Smooth muscle cell (in vitro differentiated cells): Measurements from ENCODE around the gene ADAMTSL1. TPM values are rescaled to one million over a fixed set of nuclear protein-coding genes. Genes with fewer than 3 reads are reported as not detected.

ENCODE experiments used
- DNase-seq: peaks from one replicate; lab custom pipeline; 2025; ENCODE audit not compliant: unreplicated experiment; lab: John Stamatoyannopoulos, UW
- H2AFZ ChIP-seq: fragments of 200-600 bp; sonication (generic); 2 replicates; pipeline ENCODE4 v1.6.0; 2016; ENCODE audit warnings: antibody characterized with exemption, low read depth, mild to moderate bottlenecking
- H3F3A ChIP-seq: fragments of 200-600 bp; sonication (generic); 2 replicates; pipeline ENCODE4 v1.6.0; 2017; ENCODE audit warnings: antibody characterized with exemption, low read depth
- H3K27ac ChIP-seq: fragments of 200-600 bp; sonication (generic); 2 replicates; pipeline ENCODE4 v1.5.1; 2016; ENCODE audit warnings: low read depth, mild to moderate bottlenecking
- H3K27me3 ChIP-seq: fragments of 200-600 bp; sonication (generic); 2 replicates; pipeline ENCODE4 v1.6.1; 2016; ENCODE audit warnings: low read depth, mild to moderate bottlenecking
- H3K36me3 ChIP-seq: fragments of 200-600 bp; sonication (generic); 2 replicates; pipeline ENCODE4 v1.5.1; 2016; ENCODE audit warnings: low read depth
- H3K4me1 ChIP-seq: fragments of 200-600 bp; sonication (generic); 2 replicates; pipeline ENCODE4 v1.5.1; 2016; ENCODE audit warnings: low read depth
- H3K4me2 ChIP-seq: fragments of 200-600 bp; sonication (generic); 2 replicates; pipeline ENCODE4 v1.6.0; 2016; ENCODE audit warnings: mild to moderate bottlenecking
- H3K4me3 ChIP-seq: fragments of 200-600 bp; sonication (generic); 2 replicates; pipeline ENCODE4 v1.5.1; 2016; ENCODE audit warnings: mild to moderate bottlenecking
- H3K79me2 ChIP-seq: fragments of 200-600 bp; sonication (generic); 2 replicates; pipeline ENCODE4 v1.6.0; 2016; ENCODE audit warnings: low read depth, mild to moderate bottlenecking
- H3K9ac ChIP-seq: fragments of 200-600 bp; sonication (generic); 2 replicates; pipeline ENCODE4 v1.6.0; 2016; ENCODE audit warnings: low read depth
- H3K9me3 ChIP-seq: fragments of 200-600 bp; sonication (generic); replicated peaks from 2 replicates; pipeline ENCODE4 v1.5.1; 2016; ENCODE audit warnings: low read depth
- H4K20me1 ChIP-seq: fragments of 200-600 bp; sonication (generic); 2 replicates; pipeline ENCODE4 v1.6.0; 2016; ENCODE audit warnings: low read depth
- WGBS: methylation state at CpG from one replicate; pipeline ENCODE4 v1.1.7; 2016; ENCODE audit warnings: low lambda C conversion rate; 5-methylcytosine and 5-hydroxymethylcytosine counted together
- polyA plus RNA-seq: library from polyadenylated mRNA; unstranded; fragments of >200 nt; fragmentation: Nextera tagmentation; extraction: Ambion mirVana; gene quantifications from 2 replicates; pipeline ENCODE4 v1.2.1, GENCODE V29; 2016
- total RNA-seq: library from RNA; depleted of rRNA; stranded (reverse); fragments of >200 nt; gene quantifications from 2 replicates; pipeline ENCODE4 v1.2.3, GENCODE V29; 2014
- TF ChIP-seq, protein P1 (sequence below): fragments of 200-600 bp; sonication (generic); IDR thresholded peaks from 2 replicates; pipeline ENCODE4 v1.5.1; 2017; ENCODE audit warnings: borderline replicate concordance, mild to moderate bottlenecking, antibody characterized with exemption; ENCODE audit not compliant: insufficient read depth, poor library complexity, severe bottlenecking

ADAMTSL1 gene
- total and polyA plus RNA-seq, 2 experiments from 2014 or later: 4.3 to 4.4 TPM

- TF ChIP-seq, protein P1, sequence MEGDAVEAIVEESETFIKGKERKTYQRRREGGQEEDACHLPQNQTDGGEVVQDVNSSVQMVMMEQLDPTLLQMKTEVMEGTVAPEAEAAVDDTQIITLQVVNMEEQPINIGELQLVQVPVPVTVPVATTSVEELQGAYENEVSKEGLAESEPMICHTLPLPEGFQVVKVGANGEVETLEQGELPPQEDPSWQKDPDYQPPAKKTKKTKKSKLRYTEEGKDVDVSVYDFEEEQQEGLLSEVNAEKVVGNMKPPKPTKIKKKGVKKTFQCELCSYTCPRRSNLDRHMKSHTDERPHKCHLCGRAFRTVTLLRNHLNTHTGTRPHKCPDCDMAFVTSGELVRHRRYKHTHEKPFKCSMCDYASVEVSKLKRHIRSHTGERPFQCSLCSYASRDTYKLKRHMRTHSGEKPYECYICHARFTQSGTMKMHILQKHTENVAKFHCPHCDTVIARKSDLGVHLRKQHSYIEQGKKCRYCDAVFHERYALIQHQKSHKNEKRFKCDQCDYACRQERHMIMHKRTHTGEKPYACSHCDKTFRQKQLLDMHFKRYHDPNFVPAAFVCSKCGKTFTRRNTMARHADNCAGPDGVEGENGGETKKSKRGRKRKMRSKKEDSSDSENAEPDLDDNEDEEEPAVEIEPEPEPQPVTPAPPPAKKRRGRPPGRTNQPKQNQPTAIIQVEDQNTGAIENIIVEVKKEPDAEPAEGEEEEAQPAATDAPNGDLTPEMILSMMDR: no peak
- no peaks in the 10 kb centered on the region for H3K27me3 ChIP-seq
Measured at GRCh38 chr9:18705796-18706392, 231.9 kb downstream of the ADAMTSL1 start.

GRCh38 chr9:18706648-18707047 is 232.7 kb downstream of the ADAMTSL1 start:
- Histone ChIP-seq H3K27me3 (no peaks in the 10 kb centered on the region), H3K27ac (no peak overlapping the region)
- DNase-seq: no peak

More at GRCh38 chr9:18705796-18706392, 231.9 kb downstream of the ADAMTSL1 start:
- DNase-seq: no peak
- Histone ChIP-seq H3K9ac (no peak overlapping the region), H3K27ac (no peak overlapping the region), H3K4me3 (no peak overlapping the region), H3K9me3 (no peaks in the 10 kb centered on the region), H3K36me3 (no peaks in the 10 kb centered on the region), H2AFZ (no peak overlapping the region), H4K20me1 (no peaks in the 10 kb centered on the region), H3F3A (no peaks in the 10 kb centered on the region), H3K4me1 (no peaks in the 10 kb centered on the region), H3K79me2 (no peaks in the 10 kb centered on the region), H3K4me2 (no peak overlapping the region)
- 82% methylated on average over 4 of the region's 4 CpGs for WGBS

DNA sequence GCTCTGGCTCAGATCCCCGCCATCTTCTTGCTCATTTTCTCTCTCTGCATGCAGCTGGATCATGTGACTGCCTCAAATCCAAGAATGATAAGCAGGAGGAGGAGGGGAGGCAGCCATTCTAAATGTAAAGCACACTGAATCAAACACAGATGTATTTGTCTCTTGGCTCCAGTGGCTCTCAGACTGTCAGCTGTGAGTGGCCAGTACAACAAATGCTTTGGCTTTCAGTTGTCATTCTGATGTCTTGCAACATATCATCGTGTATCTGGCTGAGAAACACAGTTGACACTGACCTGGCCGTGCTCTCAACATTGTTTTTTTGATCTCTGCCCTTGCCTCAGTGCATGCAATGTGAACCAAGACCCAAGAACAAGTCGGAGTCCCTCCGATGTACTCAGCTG is 233.1 kb downstream of the ADAMTSL1 start:
- Histone ChIP-seq H3K27me3 (no peaks in the 10 kb centered on the region), H3K4me2 (no peak overlapping the region), H4K20me1 (no peaks in the 10 kb centered on the region), H3K36me3 (no peaks in the 10 kb centered on the region), H3K9me3 (no peaks in the 10 kb centered on the region), H3F3A (no peaks in the 10 kb centered on the region), H2AFZ (no peak overlapping the region), H3K9ac (no peak overlapping the region), H3K4me1 (no peaks in the 10 kb centered on the region), H3K4me3 (no peak overlapping the region), H3K79me2 (no peaks in the 10 kb centered on the region), H3K27ac (no peak overlapping the region)
- WGBS: 88% methylated on average over 5 of the region's 5 CpGs
- TF ChIP-seq, protein P1: no peak
- DNase-seq: no peak

More at GRCh38 chr9:18706648-18707047, 232.7 kb downstream of the ADAMTSL1 start:
- Histone ChIP-seq H3K4me3 (no peak overlapping the region), H3K9me3 (no peaks in the 10 kb centered on the region), H4K20me1 (no peaks in the 10 kb centered on the region), H3K36me3 (no peaks in the 10 kb centered on the region), H3K79me2 (no peaks in the 10 kb centered on the region), H3F3A (no peaks in the 10 kb centered on the region), H2AFZ (no peak overlapping the region), H3K4me1 (no peaks in the 10 kb centered on the region), H3K4me2 (no peak overlapping the region), H3K9ac (no peak overlapping the region)
- TF ChIP-seq, protein P1: no peak
- WGBS: 94% methylated on average over 11 of the region's 11 CpGs

- TF ChIP-seq, protein P1: no peak
Measured at GRCh38 chr9:18707489-18708205, 233.7 kb downstream of the ADAMTSL1 start.

More at GRCh38 chr9:18707489-18708205, 233.7 kb downstream of the ADAMTSL1 start:
- H3K4me3 ChIP-seq: no peak overlapping the region
- H3K79me2 ChIP-seq: no peaks in the 10 kb centered on the region
- H3K9ac ChIP-seq: no peak overlapping the region
- no peak for DNase-seq
- H3F3A ChIP-seq: no peaks in the 10 kb centered on the region
- no peak overlapping the region for H3K4me2 ChIP-seq
- H2AFZ ChIP-seq: no peak overlapping the region
- no peaks in the 10 kb centered on the region for H3K9me3 ChIP-seq
- 92% methylated on average over 8 of the region's 8 CpGs for WGBS
- no peaks in the 10 kb centered on the region for H3K4me1 ChIP-seq
- no peaks in the 10 kb centered on the region for H4K20me1 ChIP-seq
- H3K27me3 ChIP-seq: no peaks in the 10 kb centered on the region
- H3K36me3 ChIP-seq: no peaks in the 10 kb centered on the region
- no peak overlapping the region for H3K27ac ChIP-seq
